Activated effector memory CD4-positive, alpha-beta T cell treated with anti-CD3 and anti-CD28 coated beads, Interleukin-2, amount 50 U/mL, for 16 hours (primary cell): ENCODE measurements around the gene AFF3.

ENCODE experiments used
- DNase-seq: peaks from one replicate; pipeline ENCODE4 v3.0.0-alpha.2; 2020

Gene AFF3

GRCh38 chr2:99722476-99722875, 419.9 kb downstream of the AFF3 start:
- no peak for DNase-seq

- no peak for DNase-seq
Measured at GRCh38 chr2:99719102-99719501, 423.3 kb downstream of the AFF3 start.

GRCh38 chr2:99715956-99716355, 426.4 kb downstream of the AFF3 start:
- DNase-seq, result no peak

- DNase-seq, result no peak
Measured at GRCh38 chr2:99714349-99714748, 428.0 kb downstream of the AFF3 start.

- no peak for DNase-seq
Measured at GRCh38 chr2:99711144-99711543, 431.2 kb downstream of the AFF3 start.

GRCh38 chr2:99710721-99711120, 431.7 kb downstream of the AFF3 start:
- DNase-seq, result no peak

- no peak for DNase-seq
Measured at GRCh38 chr2:99709229-99709628, 433.2 kb downstream of the AFF3 start.

GRCh38 chr2:99708231-99708630, 434.2 kb downstream of the AFF3 start:
- DNase-seq, result no peak

- DNase-seq, result no peak
Measured at GRCh38 chr2:99707592-99707991, 434.8 kb downstream of the AFF3 start.

GRCh38 chr2:99706735-99707134, 435.7 kb downstream of the AFF3 start:
- no peak for DNase-seq

- no peak for DNase-seq
Measured at GRCh38 chr2:99701503-99701902, 440.9 kb downstream of the AFF3 start.

GRCh38 chr2:99700482-99701398, 441.6 kb downstream of the AFF3 start:
- no peak for DNase-seq

GRCh38 chr2:99698896-99699295, 443.5 kb downstream of the AFF3 start:
- DNase-seq, result no peak

- DNase-seq, result no peak
Measured at GRCh38 chr2:99697811-99698568, 444.4 kb downstream of the AFF3 start.

GRCh38 chr2:99695944-99696253, 446.5 kb downstream of the AFF3 start:
- DNase-seq, result no peak

- DNase-seq, result no peak
Measured at GRCh38 chr2:99695130-99695943, 447.1 kb downstream of the AFF3 start.

GRCh38 chr2:99694331-99694730, 448.1 kb downstream of the AFF3 start:
- no peak for DNase-seq

- DNase-seq, result no peak
Measured at GRCh38 chr2:99692785-99693184, 449.6 kb downstream of the AFF3 start.

- DNase-seq, result no peak
Measured at GRCh38 chr2:99691926-99692325, 450.5 kb downstream of the AFF3 start.

GRCh38 chr2:99689145-99689742, 453.1 kb downstream of the AFF3 start:
- no peak for DNase-seq

GRCh38 chr2:99688699-99689098, 453.7 kb downstream of the AFF3 start:
- no peak for DNase-seq

- DNase-seq, result no peak
Measured at GRCh38 chr2:99682275-99683060, 459.9 kb downstream of the AFF3 start.
